NB4 (cell line): ENCODE measurements around the gene TRAF3.
"Not testable (repeated sequence)": the region's sequence is repeated elsewhere in the genome, so short reads cannot be mapped to it uniquely, and the experiment has no call there.

ENCODE experiments used
- DNase-seq: peaks from one replicate; pipeline ENCODE4 v3.0.0; 2010; ENCODE audit warnings: low read depth
- H3K4me3 ChIP-seq: one replicate; pipeline ENCODE4 v1.5.1; 2011; ENCODE audit warnings: mild to moderate bottlenecking, low read depth, low read length, moderate library complexity
- MYC ChIP-seq: IDR thresholded peaks from 2 replicates; pipeline ENCODE4 v1.6.1; 2011; ENCODE audit warnings: low read depth, low read length
- POLR2A ChIP-seq: IDR thresholded peaks from 2 replicates; pipeline ENCODE4 v1.6.1; 2011; ENCODE audit warnings: mild to moderate bottlenecking; ENCODE audit not compliant: insufficient read length; ENCODE audit errors: extremely low read depth
- TF ChIP-seq, protein P1 (sequence below): IDR thresholded peaks from one replicate; pipeline ENCODE4 v1.5.1; 2012; ENCODE audit warnings: low read depth, low read length
- TF ChIP-seq, protein P2 (sequence below): IDR thresholded peaks from 2 replicates; pipeline ENCODE4 v1.6.1; 2011; ENCODE audit warnings: low read depth, low read length

TRAF3 gene

DNA sequence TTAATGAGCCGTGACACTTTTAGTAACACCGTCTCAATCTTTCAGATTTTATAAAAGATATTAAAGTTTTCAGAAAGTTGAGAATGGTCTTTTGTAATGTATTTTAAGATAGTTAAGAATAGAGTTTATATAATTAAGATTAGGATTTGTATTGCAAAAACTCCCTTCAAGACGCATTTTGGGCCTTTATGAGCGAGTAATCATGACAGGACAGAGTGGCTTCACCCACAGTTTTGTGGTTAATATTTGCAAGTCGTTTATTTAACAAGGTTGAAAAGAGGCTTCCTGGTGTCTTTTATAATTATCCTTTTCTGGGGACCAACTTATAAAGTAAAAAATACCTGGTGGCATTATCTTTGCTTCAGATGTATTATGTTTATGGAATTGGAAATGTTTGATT is 44.0 kb downstream of the TRAF3 start:
- TF ChIP-seq MYC, result no peak
- TF ChIP-seq, protein P1, sequence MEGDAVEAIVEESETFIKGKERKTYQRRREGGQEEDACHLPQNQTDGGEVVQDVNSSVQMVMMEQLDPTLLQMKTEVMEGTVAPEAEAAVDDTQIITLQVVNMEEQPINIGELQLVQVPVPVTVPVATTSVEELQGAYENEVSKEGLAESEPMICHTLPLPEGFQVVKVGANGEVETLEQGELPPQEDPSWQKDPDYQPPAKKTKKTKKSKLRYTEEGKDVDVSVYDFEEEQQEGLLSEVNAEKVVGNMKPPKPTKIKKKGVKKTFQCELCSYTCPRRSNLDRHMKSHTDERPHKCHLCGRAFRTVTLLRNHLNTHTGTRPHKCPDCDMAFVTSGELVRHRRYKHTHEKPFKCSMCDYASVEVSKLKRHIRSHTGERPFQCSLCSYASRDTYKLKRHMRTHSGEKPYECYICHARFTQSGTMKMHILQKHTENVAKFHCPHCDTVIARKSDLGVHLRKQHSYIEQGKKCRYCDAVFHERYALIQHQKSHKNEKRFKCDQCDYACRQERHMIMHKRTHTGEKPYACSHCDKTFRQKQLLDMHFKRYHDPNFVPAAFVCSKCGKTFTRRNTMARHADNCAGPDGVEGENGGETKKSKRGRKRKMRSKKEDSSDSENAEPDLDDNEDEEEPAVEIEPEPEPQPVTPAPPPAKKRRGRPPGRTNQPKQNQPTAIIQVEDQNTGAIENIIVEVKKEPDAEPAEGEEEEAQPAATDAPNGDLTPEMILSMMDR, result no peak
- TF ChIP-seq POLR2A, result no peak
- TF ChIP-seq, protein P2, sequence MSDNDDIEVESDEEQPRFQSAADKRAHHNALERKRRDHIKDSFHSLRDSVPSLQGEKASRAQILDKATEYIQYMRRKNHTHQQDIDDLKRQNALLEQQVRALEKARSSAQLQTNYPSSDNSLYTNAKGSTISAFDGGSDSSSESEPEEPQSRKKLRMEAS, result no peak
- H3K4me3 ChIP-seq, result no peak overlapping the region
- DNase-seq, result no peak

DNA sequence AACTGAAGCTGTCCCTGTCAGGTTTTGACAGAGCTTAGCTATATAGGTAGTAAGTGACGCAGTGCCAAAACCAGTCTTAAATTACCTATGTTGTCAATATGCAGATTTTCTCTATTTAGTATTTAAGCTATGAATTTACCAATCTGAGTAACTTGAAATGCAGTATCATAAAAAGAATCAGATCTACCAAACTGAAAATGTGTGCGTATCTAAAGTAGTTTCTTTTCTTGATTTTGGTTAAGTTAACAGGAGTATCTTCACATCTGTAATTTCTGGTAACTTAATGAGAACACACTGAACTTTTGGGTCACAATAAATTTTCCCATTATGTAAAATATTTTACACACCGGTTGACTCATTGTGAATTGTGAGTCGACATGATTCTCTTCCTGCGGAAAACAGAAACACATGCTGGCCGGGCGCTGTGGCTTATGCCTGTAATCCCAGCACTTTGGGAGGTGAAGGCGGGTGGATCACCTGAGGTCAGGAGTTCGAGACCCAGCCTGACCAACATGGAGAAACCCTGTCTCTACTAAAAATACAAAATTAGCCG is 45.1 kb downstream of the TRAF3 start:
- TF ChIP-seq MYC (no peak), POLR2A (no peak)
- TF ChIP-seq, protein P1, result no peak
- TF ChIP-seq, protein P2, result no peak
- no peak overlapping the region for H3K4me3 ChIP-seq
- no peak for DNase-seq

DNA sequence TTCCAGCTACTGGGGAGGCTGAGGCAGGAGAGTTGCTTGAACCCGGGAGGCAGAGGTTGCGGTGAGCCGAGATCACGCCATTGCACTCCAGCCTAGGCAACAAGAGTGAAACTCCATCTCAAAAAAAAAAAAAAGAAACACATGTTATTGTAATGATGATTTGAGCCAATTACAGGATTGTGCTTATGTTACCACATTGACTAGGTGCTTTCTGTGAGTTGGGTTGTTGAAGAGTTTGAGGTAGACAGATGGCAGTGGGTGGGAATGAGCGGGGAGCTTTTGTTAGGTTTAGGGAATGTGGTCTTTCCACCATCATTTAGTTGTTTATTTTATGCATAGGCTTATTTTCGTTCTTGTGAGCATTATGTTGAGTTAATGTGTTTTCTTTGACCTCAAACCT is 45.6 kb downstream of the TRAF3 start:
- H3K4me3 ChIP-seq, DNase-seq: not testable (repeated sequence)

DNA sequence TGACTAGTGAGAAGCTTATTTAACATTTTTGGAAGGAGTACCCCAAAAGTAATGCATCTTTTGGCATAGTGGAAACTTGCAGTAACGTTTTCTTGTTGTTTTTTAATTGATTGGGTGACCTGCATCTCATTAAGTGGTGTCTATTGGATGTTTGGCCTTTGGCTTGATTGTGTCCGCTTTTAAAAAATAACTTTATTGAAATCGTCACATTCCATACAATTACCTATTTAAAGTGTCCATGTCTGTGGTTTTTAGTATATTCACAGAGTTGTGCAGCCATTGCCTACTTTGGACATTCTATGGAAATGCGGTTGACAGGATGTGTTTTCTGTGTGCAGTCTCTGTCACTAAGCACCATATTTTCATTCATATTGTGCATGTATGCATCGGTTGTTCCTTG is 46.3 kb downstream of the TRAF3 start:
- DNase-seq, result no peak
- no peak overlapping the region for H3K4me3 ChIP-seq

GRCh38 chr14:102824832-102825231 is 47.6 kb downstream of the TRAF3 start:
- no peak for DNase-seq
- no peak for TF ChIP-seq POLR2A
- TF ChIP-seq MYC, result no peak
- TF ChIP-seq, protein P2, result no peak
- TF ChIP-seq, protein P1, result no peak
- no peak overlapping the region for H3K4me3 ChIP-seq

More for the DNA sequence above, 46.3 kb downstream of the TRAF3 start:
- TF ChIP-seq POLR2A (no peak), MYC (no peak)
- TF ChIP-seq, protein P2, result no peak
- TF ChIP-seq, protein P1, result no peak

GRCh38 chr14:102825307-102826095 is 48.3 kb downstream of the TRAF3 start:
- H3K4me3 ChIP-seq, result no peak overlapping the region
- DNase-seq, result no peak
- no peak for TF ChIP-seq POLR2A
- TF ChIP-seq MYC, result no peak
- TF ChIP-seq, protein P1, result no peak
- TF ChIP-seq, protein P2, result no peak
